Measurements from ENCODE around the gene STK25.
"Not testable (repeated sequence)": the region's sequence is repeated elsewhere in the genome, so short reads cannot be mapped to it uniquely, and the experiment has no call there.

STK25 gene

GRCh38 chr2:241507430-241508239 lies 749 bp downstream of the STK25 start:
- Histone ChIP-seq H3K4me3 (ENCODE audit: low read depth in 1 of 2, low read length in 2 of 2) (peak overlapping the region; percentile 72 to 80), H3K36me3 (ENCODE audit: control insufficient read depth in 1 of 2, insufficient read depth in 2 of 2, low read length in 2 of 2) (peaks cover 0 to 8% of the 10 kb centered on the region in 2 donors), H3K4me1 (ENCODE audit: control insufficient read depth in 1 of 2, insufficient read depth in 2 of 2, low read length in 2 of 2) (peaks cover 19 to 29% of the 10 kb centered on the region in 2 donors), H3K9me3 (ENCODE audit: control insufficient read depth in 1 of 2, low read length in 2 of 2) (no peaks in the 10 kb centered on the region), H3K27me3 (ENCODE audit: control insufficient read depth in 1 of 2, insufficient read depth in 2 of 2, low read length in 2 of 2) (no peaks in the 10 kb centered on the region), H3K27ac (ENCODE audit: low read depth, low read length) (no peak overlapping the region), H3K9ac (ENCODE audit: low read depth in 1 of 2, low read length in 2 of 2) (peak overlapping the region; percentile 64 to 65)

GRCh38 chr2:241506793-241507429 lies 1.5 kb downstream of the STK25 start:
- no peaks in the 10 kb centered on the region for H3K27me3 ChIP-seq (ENCODE audit: control insufficient read depth in 1 of 2, insufficient read depth in 2 of 2, low read length in 2 of 2)
- H3K36me3 ChIP-seq (ENCODE audit: control insufficient read depth in 1 of 2, insufficient read depth in 2 of 2, low read length in 2 of 2) = peaks cover 0 to 8% of the 10 kb centered on the region in 2 donors
- H3K9me3 ChIP-seq (ENCODE audit: control insufficient read depth in 1 of 2, low read length in 2 of 2) = no peaks in the 10 kb centered on the region
- H3K9ac ChIP-seq (ENCODE audit: low read depth in 1 of 2, low read length in 2 of 2) = peak overlapping the region; percentile 64 to 65
- H3K4me3 ChIP-seq (ENCODE audit: low read depth in 1 of 2, low read length in 2 of 2) = peak overlapping the region; percentile 72 to 80
- no peak overlapping the region for H3K27ac ChIP-seq (ENCODE audit: low read depth, low read length)
- H3K4me1 ChIP-seq (ENCODE audit: control insufficient read depth in 1 of 2, insufficient read depth in 2 of 2, low read length in 2 of 2) = peaks cover 19 to 29% of the 10 kb centered on the region in 2 donors

GRCh38 chr2:241506317-241506716 lies 2.1 kb downstream of the STK25 start:
- Histone ChIP-seq H3K36me3 (ENCODE audit: control insufficient read depth in 1 of 2, insufficient read depth in 2 of 2, low read length in 2 of 2) (peaks cover 0 to 11% of the 10 kb centered on the region in 2 donors), H3K4me1 (ENCODE audit: control insufficient read depth in 1 of 2, insufficient read depth in 2 of 2, low read length in 2 of 2) (peaks cover 19 to 27% of the 10 kb centered on the region in 2 donors)
- H3K27ac ChIP-seq (ENCODE audit: low read depth, low read length); H3K9ac ChIP-seq (ENCODE audit: low read depth in 1 of 2, low read length in 2 of 2); H3K4me3 ChIP-seq (ENCODE audit: low read depth in 1 of 2, low read length in 2 of 2); H3K27me3 ChIP-seq (ENCODE audit: control insufficient read depth in 1 of 2, insufficient read depth in 2 of 2, low read length in 2 of 2); H3K9me3 ChIP-seq (ENCODE audit: control insufficient read depth in 1 of 2, low read length in 2 of 2): not testable (repeated sequence)

GRCh38 chr2:241505781-241506201 lies 2.6 kb downstream of the STK25 start:
- no peak overlapping the region for H3K9ac ChIP-seq (ENCODE audit: low read depth in 1 of 2, low read length in 2 of 2)
- H3K27ac ChIP-seq (ENCODE audit: low read depth, low read length) = no peak overlapping the region
- no peaks in the 10 kb centered on the region for H3K9me3 ChIP-seq (ENCODE audit: control insufficient read depth in 1 of 2, low read length in 2 of 2)
- H3K4me1 ChIP-seq (ENCODE audit: control insufficient read depth in 1 of 2, insufficient read depth in 2 of 2, low read length in 2 of 2) = peaks cover 14 to 21% of the 10 kb centered on the region in 2 donors
- peaks cover 0 to 16% of the 10 kb centered on the region in 2 donors for H3K36me3 ChIP-seq (ENCODE audit: control insufficient read depth in 1 of 2, insufficient read depth in 2 of 2, low read length in 2 of 2)
- H3K27me3 ChIP-seq (ENCODE audit: control insufficient read depth in 1 of 2, insufficient read depth in 2 of 2, low read length in 2 of 2) = no peaks in the 10 kb centered on the region
- no peak overlapping the region for H3K4me3 ChIP-seq (ENCODE audit: low read depth in 1 of 2, low read length in 2 of 2)

GRCh38 chr2:241505086-241505780 lies 3.2 kb downstream of the STK25 start:
- H3K27me3 ChIP-seq (ENCODE audit: control insufficient read depth in 1 of 2, insufficient read depth in 2 of 2, low read length in 2 of 2) = no peaks in the 10 kb centered on the region
- no peak overlapping the region for H3K27ac ChIP-seq (ENCODE audit: low read depth, low read length)
- peaks cover 13 to 21% of the 10 kb centered on the region in 2 donors for H3K4me1 ChIP-seq (ENCODE audit: control insufficient read depth in 1 of 2, insufficient read depth in 2 of 2, low read length in 2 of 2)
- peaks cover 2 to 20% of the 10 kb centered on the region in 2 donors for H3K36me3 ChIP-seq (ENCODE audit: control insufficient read depth in 1 of 2, insufficient read depth in 2 of 2, low read length in 2 of 2)
- H3K4me3 ChIP-seq (ENCODE audit: low read depth in 1 of 2, low read length in 2 of 2) = no peak overlapping the region
- H3K9ac ChIP-seq (ENCODE audit: low read depth in 1 of 2, low read length in 2 of 2) = no peak overlapping the region
- no peaks in the 10 kb centered on the region for H3K9me3 ChIP-seq (ENCODE audit: control insufficient read depth in 1 of 2, low read length in 2 of 2)

- H3K4me3 ChIP-seq (ENCODE audit: low read depth in 1 of 2, low read length in 2 of 2) = no peak overlapping the region
- H3K4me1 ChIP-seq (ENCODE audit: control insufficient read depth in 1 of 2, insufficient read depth in 2 of 2, low read length in 2 of 2) = peaks cover 6 to 14% of the 10 kb centered on the region in 2 donors
- H3K9me3 ChIP-seq (ENCODE audit: control insufficient read depth in 1 of 2, low read length in 2 of 2) = no peaks in the 10 kb centered on the region
- no peak overlapping the region for H3K9ac ChIP-seq (ENCODE audit: low read depth in 1 of 2, low read length in 2 of 2)
- H3K36me3 ChIP-seq (ENCODE audit: control insufficient read depth in 1 of 2, insufficient read depth in 2 of 2, low read length in 2 of 2) = peaks cover 4 to 34% of the 10 kb centered on the region in 2 donors
- H3K27ac ChIP-seq (ENCODE audit: low read depth, low read length) = no peak overlapping the region
- H3K27me3 ChIP-seq (ENCODE audit: control insufficient read depth in 1 of 2, insufficient read depth in 2 of 2, low read length in 2 of 2) = no peaks in the 10 kb centered on the region
Observed at GRCh38 chr2:241503776-241504392, 4.5 kb downstream of the STK25 start.

- Histone ChIP-seq H3K27ac (ENCODE audit: low read depth, low read length) (no peak overlapping the region), H3K4me3 (ENCODE audit: low read depth in 1 of 2, low read length in 2 of 2) (no peak overlapping the region), H3K9ac (ENCODE audit: low read depth in 1 of 2, low read length in 2 of 2) (no peak overlapping the region), H3K9me3 (ENCODE audit: control insufficient read depth in 1 of 2, low read length in 2 of 2) (no peaks in the 10 kb centered on the region), H3K27me3 (ENCODE audit: control insufficient read depth in 1 of 2, insufficient read depth in 2 of 2, low read length in 2 of 2) (no peaks in the 10 kb centered on the region), H3K36me3 (ENCODE audit: control insufficient read depth in 1 of 2, insufficient read depth in 2 of 2, low read length in 2 of 2) (peaks cover 4 to 46% of the 10 kb centered on the region in 2 donors), H3K4me1 (ENCODE audit: control insufficient read depth in 1 of 2, insufficient read depth in 2 of 2, low read length in 2 of 2) (peaks cover 7 to 8% of the 10 kb centered on the region in 2 donors)
Observed at GRCh38 chr2:241502281-241502680, 6.1 kb downstream of the STK25 start.

GRCh38 chr2:241501551-241501950 lies 6.8 kb downstream of the STK25 start:
- no peaks in the 10 kb centered on the region for H3K27me3 ChIP-seq (ENCODE audit: control insufficient read depth in 1 of 2, insufficient read depth in 2 of 2, low read length in 2 of 2)
- H3K9ac ChIP-seq (ENCODE audit: low read depth in 1 of 2, low read length in 2 of 2) = no peak overlapping the region
- peaks cover 6% of the 10 kb centered on the region in 2 donors for H3K4me1 ChIP-seq (ENCODE audit: control insufficient read depth in 1 of 2, insufficient read depth in 2 of 2, low read length in 2 of 2)
- peaks cover 4 to 52% of the 10 kb centered on the region in 2 donors for H3K36me3 ChIP-seq (ENCODE audit: control insufficient read depth in 1 of 2, insufficient read depth in 2 of 2, low read length in 2 of 2)
- no peak overlapping the region for H3K4me3 ChIP-seq (ENCODE audit: low read depth in 1 of 2, low read length in 2 of 2)
- no peaks in the 10 kb centered on the region for H3K9me3 ChIP-seq (ENCODE audit: control insufficient read depth in 1 of 2, low read length in 2 of 2)
- no peak overlapping the region for H3K27ac ChIP-seq (ENCODE audit: low read depth, low read length)

GRCh38 chr2:241501099-241501541 lies 7.3 kb downstream of the STK25 start:
- no peak overlapping the region for H3K4me3 ChIP-seq (ENCODE audit: low read depth in 1 of 2, low read length in 2 of 2)
- no peaks in the 10 kb centered on the region for H3K9me3 ChIP-seq (ENCODE audit: control insufficient read depth in 1 of 2, low read length in 2 of 2)
- no peak overlapping the region for H3K9ac ChIP-seq (ENCODE audit: low read depth in 1 of 2, low read length in 2 of 2)
- H3K27ac ChIP-seq (ENCODE audit: low read depth, low read length) = no peak overlapping the region
- H3K27me3 ChIP-seq (ENCODE audit: control insufficient read depth in 1 of 2, insufficient read depth in 2 of 2, low read length in 2 of 2) = no peaks in the 10 kb centered on the region
- peaks cover 7 to 10% of the 10 kb centered on the region in 2 donors for H3K4me1 ChIP-seq (ENCODE audit: control insufficient read depth in 1 of 2, insufficient read depth in 2 of 2, low read length in 2 of 2)
- peaks cover 4 to 57% of the 10 kb centered on the region in 2 donors for H3K36me3 ChIP-seq (ENCODE audit: control insufficient read depth in 1 of 2, insufficient read depth in 2 of 2, low read length in 2 of 2)

All from duodenal mucosa (tissue), 2 donors.